Left lung (tissue), 10 donors: ENCODE data around the gene NBR1. TPM values are rescaled to one million over a fixed set of nuclear protein-coding genes. Genes with fewer than 3 reads are reported as not detected.
A peak's percentile ranks its signal among the peaks of the same experiment; 100 is the strongest.

Source experiments
- ATAC-seq: fragments of 200-7000 bp; cut with Tn5 transposase; one replicate; pipeline ENCODE4 v1.9.1; 2020; ENCODE audit warnings: moderate library complexity
- DNase-seq, 4 donors: peaks; one replicate each; pipeline ENCODE4 v3.0.0-alpha.2; 2013 to 2020
- H3K27ac ChIP-seq, 2 donors: fragments of 200-600 bp; sonication (generic) in 1 of 2; one replicate each; pipeline versions ENCODE4 v1.5.0 to v1.8.0; 2020 to 2021
- H3K27me3 ChIP-seq, 2 donors: fragments of 200-600 bp; sonication (generic) in 1 of 2; one replicate each; pipeline versions ENCODE4 v1.5.0 to v1.8.0; 2020 to 2021
- H3K36me3 ChIP-seq, 2 donors: fragments of 200-600 bp; sonication (generic) in 1 of 2; one replicate each; pipeline versions ENCODE4 v1.5.0 to v1.8.0; 2020 to 2021
- H3K4me1 ChIP-seq, 2 donors: fragments of 200-600 bp; one replicate each; pipeline ENCODE4 v1.8.0; 2021
- H3K4me3 ChIP-seq, 2 donors: fragments of 200-600 bp; sonication (generic) in 1 of 2; one replicate each; pipeline versions ENCODE4 v1.5.0 to v1.8.0; 2020 to 2021; ENCODE audit warnings: mild to moderate bottlenecking in 1 of 2
- H3K9me3 ChIP-seq, 2 donors: fragments of 200-600 bp; sonication (generic) in 1 of 2; one replicate each; pipeline versions ENCODE4 v1.5.0 to v1.8.0; 2020 to 2021
- CTCF ChIP-seq, 2 donors: fragments of 200-600 bp; sonication (generic) in 1 of 2; IDR thresholded peaks; one replicate each; pipeline versions ENCODE4 v1.5.0 to v1.8.0; 2021; ENCODE audit warnings: antibody characterized with exemption in 2 of 2
- intact Hi-C, 2 donors: fragments of 100-400 bp; cut with DNase I; formaldehyde crosslinking; loops; one replicate each; pipeline versions ENCODE4 v1.11.2 to v1.14.2; 2022
- polyA plus RNA-seq, 6 donors: library from polyadenylated mRNA; unstranded; fragments of 120-200 nt; gene quantifications; one replicate each; pipeline ENCODE4 v1.2.1, GENCODE V29; 2013; ENCODE audit not compliant: insufficient read length in 6 of 6
- total RNA-seq, 2 donors: library from RNA; stranded (reverse); fragmentation: NEBNext Ultra II Directional; extraction: Animal tissue kit (Norgen Biotek cat#: 25700); gene quantifications; one replicate each; pipeline ENCODE4 v1.2.1, GENCODE V29; 2021
- donor health status: DM: no; HTN: yes; CAD: no.
- donor health status: DM: no; HTN: no; CAD: no.

NBR1 gene
- total and polyA plus RNA-seq, 8 donors: 62.4 to 125 (median 103) TPM

- H3K4me3 ChIP-seq: peak overlapping the region in 1 of 2 donors; percentile 75
- intact Hi-C loops: no loop called here
- TF ChIP-seq CTCF (IDR thresholded peaks at IDR 0.05): no peak
- ATAC-seq (no peak), DNase-seq (no peak)
- peaks cover 4 to 71% of the 10 kb centered on the region in 2 donors for H3K36me3 ChIP-seq
- H3K27me3 ChIP-seq: no peaks in the 10 kb centered on the region
- peak overlapping the region; percentile 87 for H3K27ac ChIP-seq
- no peaks in the 10 kb centered on the region for H3K9me3 ChIP-seq
- peaks cover 6 to 37% of the 10 kb centered on the region in 2 donors for H3K4me1 ChIP-seq
Observed at GRCh38 chr17:43210576-43210975, 39.6 kb downstream of the NBR1 start.

- no peak for TF ChIP-seq CTCF (IDR thresholded peaks at IDR 0.05)
- Histone ChIP-seq H3K36me3 (peaks cover 4 to 71% of the 10 kb centered on the region in 2 donors), H3K4me1 (peaks cover 6 to 37% of the 10 kb centered on the region in 2 donors), H3K27ac (peak overlapping the region; percentile 87), H3K9me3 (no peaks in the 10 kb centered on the region), H3K4me3 (peak overlapping the region; percentile 47 to 75), H3K27me3 (no peaks in the 10 kb centered on the region)
- ATAC-seq (no peak), DNase-seq (peak in 1 of 4 donors; percentile 1)
- intact Hi-C loops: no loop called here
Observed at GRCh38 chr17:43211123-43211479, 40.1 kb downstream of the NBR1 start.

- Histone ChIP-seq H3K9me3 (no peaks in the 10 kb centered on the region), H3K4me1 (peaks cover 6 to 37% of the 10 kb centered on the region in 2 donors), H3K27me3 (no peaks in the 10 kb centered on the region), H3K27ac (peak within 1 kb of the TSS; percentile 87), H3K36me3 (peaks cover 4 to 71% of the 10 kb centered on the region in 2 donors), H3K4me3 (peak within 1 kb of the TSS; percentile 47 to 75)
- TF ChIP-seq CTCF (IDR thresholded peaks at IDR 0.05): peak; percentile 14 to 27
- peak; percentile 87 to 95 (median 89) for DNase-seq
- intact Hi-C loops: no loop called here
- ATAC-seq: peak; percentile 93
Observed at GRCh38 chr17:43211480-43212402, 40.7 kb downstream of the NBR1 start, which contains the start of gene TMEM106A. TMEM106A (plus strand) TSS chr17:43211875; CDS start chr17:43213042, 1,167 bp downstream.

- TF ChIP-seq CTCF (IDR thresholded peaks at IDR 0.05): no peak
- DNase-seq (peak in 1 of 4 donors; percentile 6), ATAC-seq (peak; percentile 5)
- H3K4me1 ChIP-seq: peaks cover 6 to 37% of the 10 kb centered on the region in 2 donors
- H3K4me3 ChIP-seq: peak overlapping the region; percentile 47 to 75
- peaks cover 4 to 71% of the 10 kb centered on the region in 2 donors for H3K36me3 ChIP-seq
- H3K27me3 ChIP-seq: no peaks in the 10 kb centered on the region
- intact Hi-C loops: no loop called here
- peak overlapping the region; percentile 87 for H3K27ac ChIP-seq
- H3K9me3 ChIP-seq: no peaks in the 10 kb centered on the region
Observed at GRCh38 chr17:43212641-43213490, 41.9 kb downstream of the NBR1 start.
